Measurements from ENCODE around the gene PAPPA. TPM values are rescaled to one million over a fixed set of nuclear protein-coding genes. Genes with fewer than 3 reads are reported as not detected.

Gene PAPPA
- total RNA-seq, 4 donors from 2014 or later = 0.53 to 2.3 (median 1.4) TPM

DNA sequence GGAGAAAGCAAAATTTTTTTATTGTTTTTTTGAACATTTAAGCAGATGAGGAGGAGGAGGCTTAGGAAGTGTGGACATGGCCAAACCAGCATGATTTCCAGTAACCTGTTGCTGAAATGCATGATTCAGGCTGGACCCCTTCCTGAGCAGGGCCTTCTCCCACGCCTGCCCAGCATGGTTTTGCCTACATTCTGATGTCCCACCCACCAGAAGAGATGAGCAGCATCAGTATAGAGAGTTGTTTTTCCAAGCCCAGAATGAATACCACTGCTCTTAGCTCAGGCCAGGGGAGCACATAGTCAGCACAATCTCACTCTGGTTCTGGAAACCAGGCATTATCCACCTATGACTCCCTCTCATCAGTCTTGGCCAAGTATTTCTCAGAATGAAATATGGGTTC is 90.1 kb downstream of the PAPPA start:
- no peak overlapping the region for H3K27ac ChIP-seq
- H3K9me3 ChIP-seq = no peaks in the 10 kb centered on the region
- no peaks in the 10 kb centered on the region for H3K27me3 ChIP-seq
- TF ChIP-seq POLR2AphosphoS5 (IDR thresholded peaks at IDR 0.05) (no peak), EP300 (IDR thresholded peaks at IDR 0.05) (no peak), POLR2A (IDR thresholded peaks at IDR 0.05) (no peak)
- TF ChIP-seq, protein P1, sequence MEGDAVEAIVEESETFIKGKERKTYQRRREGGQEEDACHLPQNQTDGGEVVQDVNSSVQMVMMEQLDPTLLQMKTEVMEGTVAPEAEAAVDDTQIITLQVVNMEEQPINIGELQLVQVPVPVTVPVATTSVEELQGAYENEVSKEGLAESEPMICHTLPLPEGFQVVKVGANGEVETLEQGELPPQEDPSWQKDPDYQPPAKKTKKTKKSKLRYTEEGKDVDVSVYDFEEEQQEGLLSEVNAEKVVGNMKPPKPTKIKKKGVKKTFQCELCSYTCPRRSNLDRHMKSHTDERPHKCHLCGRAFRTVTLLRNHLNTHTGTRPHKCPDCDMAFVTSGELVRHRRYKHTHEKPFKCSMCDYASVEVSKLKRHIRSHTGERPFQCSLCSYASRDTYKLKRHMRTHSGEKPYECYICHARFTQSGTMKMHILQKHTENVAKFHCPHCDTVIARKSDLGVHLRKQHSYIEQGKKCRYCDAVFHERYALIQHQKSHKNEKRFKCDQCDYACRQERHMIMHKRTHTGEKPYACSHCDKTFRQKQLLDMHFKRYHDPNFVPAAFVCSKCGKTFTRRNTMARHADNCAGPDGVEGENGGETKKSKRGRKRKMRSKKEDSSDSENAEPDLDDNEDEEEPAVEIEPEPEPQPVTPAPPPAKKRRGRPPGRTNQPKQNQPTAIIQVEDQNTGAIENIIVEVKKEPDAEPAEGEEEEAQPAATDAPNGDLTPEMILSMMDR (IDR thresholded peaks at IDR 0.05) = no peak
- no peaks in the 10 kb centered on the region for H3K36me3 ChIP-seq
- H3K4me3 ChIP-seq = no peak overlapping the region
- no peaks in the 10 kb centered on the region for H3K4me1 ChIP-seq
- no peak for DNase-seq (ENCODE audit: low spot score in 2 of 2)
- WGBS = 82% methylated on average over 1 of the region's 1 CpG

DNA sequence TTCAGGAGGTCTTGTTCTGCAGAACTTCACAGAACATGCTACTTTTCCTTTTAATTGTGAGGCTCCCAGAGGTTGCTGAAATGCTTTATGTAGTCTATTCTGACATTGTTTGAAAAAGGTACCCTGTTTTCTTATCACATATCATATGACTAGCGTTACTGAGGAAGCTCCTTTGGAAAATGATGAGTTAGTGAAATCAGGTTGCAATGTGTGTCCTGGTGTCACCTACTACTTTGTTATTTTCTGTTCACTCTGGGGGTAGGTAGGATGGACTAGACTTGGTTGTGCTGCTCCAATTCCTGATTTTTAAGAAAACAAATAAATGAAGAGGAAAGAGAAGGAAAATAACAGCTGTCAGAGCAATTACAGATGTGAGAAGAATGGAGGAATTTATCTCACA is 93.7 kb downstream of the PAPPA start:
- H3K27me3 ChIP-seq = no peaks in the 10 kb centered on the region
- WGBS = 94% methylated on average over 1 of the region's 1 CpG
- H3K9me3 ChIP-seq = no peaks in the 10 kb centered on the region
- TF ChIP-seq EP300 (IDR thresholded peaks at IDR 0.05) = no peak
- TF ChIP-seq POLR2AphosphoS5 (IDR thresholded peaks at IDR 0.05) = no peak
- TF ChIP-seq, protein P1 (IDR thresholded peaks at IDR 0.05) = no peak
- no peak for TF ChIP-seq POLR2A (IDR thresholded peaks at IDR 0.05)
- no peak overlapping the region for H3K27ac ChIP-seq
- no peaks in the 10 kb centered on the region for H3K4me1 ChIP-seq
- no peak overlapping the region for H3K4me3 ChIP-seq
- no peaks in the 10 kb centered on the region for H3K36me3 ChIP-seq
- no peak for DNase-seq (ENCODE audit: low spot score in 2 of 2)

DNA sequence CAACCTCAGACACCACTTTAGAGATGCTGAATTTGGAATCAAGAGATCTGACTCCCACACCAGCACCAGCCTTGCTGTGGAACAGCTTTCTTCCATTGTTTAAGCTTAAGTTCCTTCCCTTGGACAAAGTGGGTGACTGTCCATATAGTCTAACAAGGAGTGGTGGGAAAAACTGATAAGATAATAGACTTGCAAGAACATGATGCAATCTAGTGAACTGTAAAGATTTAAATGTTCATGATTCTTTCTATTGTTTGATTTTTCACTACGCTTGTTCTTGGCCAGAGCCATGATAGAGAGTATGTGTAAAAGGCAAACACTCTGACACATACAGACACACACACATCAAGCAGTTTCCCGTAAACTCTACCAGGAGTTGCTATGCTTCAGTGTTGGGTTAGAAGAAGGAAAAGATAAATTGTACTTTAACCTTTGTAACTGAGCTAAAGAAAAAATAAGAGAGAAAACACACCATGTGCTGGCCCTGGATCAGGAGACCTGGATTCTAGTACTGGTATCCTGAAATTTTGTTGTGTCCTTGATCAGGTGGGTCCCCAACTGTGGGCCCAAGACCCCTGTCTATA is 94.3 kb downstream of the PAPPA start:
- Histone ChIP-seq H3K9me3 (no peaks in the 10 kb centered on the region), H3K27me3 (no peaks in the 10 kb centered on the region), H3K36me3 (no peaks in the 10 kb centered on the region), H3K4me1 (no peaks in the 10 kb centered on the region), H3K27ac (no peak overlapping the region), H3K4me3 (no peak overlapping the region)
- TF ChIP-seq POLR2A (IDR thresholded peaks at IDR 0.05) (no peak), POLR2AphosphoS5 (IDR thresholded peaks at IDR 0.05) (no peak), EP300 (IDR thresholded peaks at IDR 0.05) (no peak)
- TF ChIP-seq, protein P1 (IDR thresholded peaks at IDR 0.05) = no peak
- DNase-seq (ENCODE audit: low spot score in 2 of 2) = no peak
- WGBS = 96% methylated on average over 2 of the region's 2 CpGs

DNA sequence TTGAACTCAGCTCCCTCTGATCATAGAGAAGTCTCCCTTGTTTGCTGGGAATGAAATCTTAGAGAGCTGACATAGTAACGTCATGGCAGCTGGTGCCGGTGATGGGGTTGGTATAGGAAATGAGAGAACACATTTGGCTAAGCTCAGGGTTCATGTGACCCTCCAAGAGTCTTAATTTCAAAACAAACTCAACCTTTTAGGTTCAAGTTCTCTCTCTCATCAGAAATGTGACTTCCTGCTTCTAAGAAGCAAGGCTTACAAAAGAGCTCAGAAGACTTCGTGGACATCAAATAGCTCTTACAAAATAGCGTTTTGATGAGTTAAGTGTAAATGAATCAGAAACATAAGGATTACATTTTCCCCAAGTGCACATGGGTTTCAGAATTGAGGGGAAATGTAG is 97.3 kb downstream of the PAPPA start:
- no peaks in the 10 kb centered on the region for H3K36me3 ChIP-seq
- no peaks in the 10 kb centered on the region for H3K4me1 ChIP-seq
- no peak for DNase-seq (ENCODE audit: low spot score in 2 of 2)
- 64% methylated on average over 4 of the region's 4 CpGs for WGBS
- H3K4me3 ChIP-seq = no peak overlapping the region
- H3K27ac ChIP-seq = no peak overlapping the region
- no peak for TF ChIP-seq EP300 (IDR thresholded peaks at IDR 0.05)
- TF ChIP-seq, protein P1 (IDR thresholded peaks at IDR 0.05) = no peak
- TF ChIP-seq POLR2AphosphoS5 (IDR thresholded peaks at IDR 0.05) = no peak
- no peaks in the 10 kb centered on the region for H3K9me3 ChIP-seq
- H3K27me3 ChIP-seq = no peaks in the 10 kb centered on the region

DNA sequence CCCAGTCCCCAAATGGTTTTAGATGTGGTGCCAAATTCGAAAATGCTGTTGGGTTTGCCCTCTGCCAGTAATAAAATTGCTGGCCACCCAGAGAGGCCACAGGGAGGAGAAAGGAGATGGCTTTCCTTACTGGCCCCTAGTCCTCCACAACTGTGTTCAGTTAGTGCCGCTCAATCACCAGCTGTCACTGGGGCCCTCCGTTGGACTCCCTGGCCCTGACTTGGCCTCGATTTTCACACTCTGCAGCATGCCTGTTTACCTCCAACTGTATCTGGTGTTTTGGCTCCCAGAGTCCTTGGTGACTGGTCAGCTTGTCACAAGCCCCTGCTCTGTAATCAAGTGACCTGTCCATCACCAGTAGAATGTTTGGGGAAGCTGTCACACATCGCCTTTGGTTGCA is 97.8 kb downstream of the PAPPA start:
- no peak overlapping the region for H3K27ac ChIP-seq
- no peak for TF ChIP-seq POLR2A (IDR thresholded peaks at IDR 0.05)
- TF ChIP-seq, protein P1 (IDR thresholded peaks at IDR 0.05) = no peak
- TF ChIP-seq EP300 (IDR thresholded peaks at IDR 0.05) = no peak
- no peak for TF ChIP-seq POLR2AphosphoS5 (IDR thresholded peaks at IDR 0.05)
- WGBS = 70% methylated on average over 5 of the region's 5 CpGs

More for the DNA sequence above, 97.8 kb downstream of the PAPPA start:
- no peak for DNase-seq (ENCODE audit: low spot score in 2 of 2)
- H3K9me3 ChIP-seq = no peaks in the 10 kb centered on the region
- no peak overlapping the region for H3K4me3 ChIP-seq
- no peaks in the 10 kb centered on the region for H3K4me1 ChIP-seq
- no peaks in the 10 kb centered on the region for H3K27me3 ChIP-seq
- no peaks in the 10 kb centered on the region for H3K36me3 ChIP-seq

All from suprapubic skin (tissue), 4 donors.